DND-41 (cell line): Measurements from ENCODE around the gene GRIK2.

Experiments
- ATAC-seq: fragments of 200-7000 bp; cut with Tn5 transposase; 3 replicates; pipeline ENCODE4 v1.9.1; 2021; ENCODE audit warnings: low read depth; ENCODE audit not compliant: insufficient read depth
- DNase-seq: peaks from one replicate; pipeline ENCODE4 v3.0.0-alpha.2; 2020
- H2AFZ ChIP-seq: 2 replicates; pipeline ENCODE4 v1.6.0; 2012; ENCODE audit warnings: low read depth, low read length
- H3K27ac ChIP-seq: 2 replicates; pipeline ENCODE4 v1.5.1; 2012; ENCODE audit warnings: low read length, inconsistent platforms
- H3K27me3 ChIP-seq: fragments of 200-600 bp; sonication (generic); 2 replicates; pipeline ENCODE4 v1.6.0; 2012; ENCODE audit warnings: low read length, mild to moderate bottlenecking, inconsistent platforms; ENCODE audit not compliant: insufficient read depth, poor library complexity
- H3K36me3 ChIP-seq: 2 replicates; pipeline ENCODE4 v1.5.1; 2012; ENCODE audit warnings: low read length, inconsistent platforms; ENCODE audit not compliant: insufficient read depth
- H3K4me1 ChIP-seq: 2 replicates; pipeline ENCODE4 v1.5.1; 2012; ENCODE audit warnings: mild to moderate bottlenecking, low read length; ENCODE audit not compliant: insufficient read depth
- H3K4me2 ChIP-seq: 2 replicates; pipeline ENCODE4 v1.6.0; 2012; ENCODE audit warnings: mild to moderate bottlenecking, moderate library complexity, low read length, inconsistent platforms; ENCODE audit not compliant: insufficient read depth
- H3K4me3 ChIP-seq, 2 experiments: fragments of 200-600 bp in 1 of 2; shearing (Covaris generic) in 1 of 2; 2 replicates each; pipeline ENCODE4 v1.5.1; 2012 to 2016; ENCODE audit warnings: inconsistent platforms in 2 of 2, low read length in 2 of 2, mild to moderate bottlenecking in 2 of 2, low read depth in 1 of 2, moderate library complexity in 1 of 2
- H3K79me2 ChIP-seq: 2 replicates; pipeline ENCODE4 v1.6.0; 2012; ENCODE audit warnings: low read length, inconsistent platforms; ENCODE audit not compliant: insufficient read depth
- H3K9ac ChIP-seq: 2 replicates; pipeline ENCODE4 v1.6.0; 2012; ENCODE audit warnings: low read depth, mild to moderate bottlenecking, inconsistent platforms, low read length, moderate library complexity
- H3K9me3 ChIP-seq: 2 replicates; pipeline ENCODE4 v1.5.1; 2012; ENCODE audit warnings: low read length, moderate library complexity, mild to moderate bottlenecking, inconsistent platforms; ENCODE audit not compliant: insufficient read depth, severe bottlenecking
- H4K20me1 ChIP-seq: 2 replicates; pipeline ENCODE4 v1.6.0; 2012; ENCODE audit warnings: low read length; ENCODE audit not compliant: insufficient read depth
- CTCF ChIP-seq: IDR thresholded peaks from 2 replicates; pipeline ENCODE4 v1.5.1; 2012; ENCODE audit warnings: borderline replicate concordance, low read length, moderate library complexity, mild to moderate bottlenecking; ENCODE audit not compliant: poor library complexity, severe bottlenecking; ENCODE audit errors: extremely low read depth
- EZH2 ChIP-seq: IDR thresholded peaks from 3 replicates; pipeline ENCODE4 v1.6.1; 2012; ENCODE audit warnings: borderline replicate concordance, low read depth, mild to moderate bottlenecking, moderate library complexity, low read length, inconsistent platforms; ENCODE audit not compliant: severe bottlenecking

Gene GRIK2

GRCh38 chr6:101845621-101846020 is 452.1 kb downstream of the GRIK2 start:
- H2AFZ ChIP-seq, result no peak overlapping the region
- ATAC-seq (no peak), DNase-seq (no peak)
- H3K79me2 ChIP-seq, result no peaks in the 10 kb centered on the region
- H3K9me3 ChIP-seq, result no peaks in the 10 kb centered on the region
- no peak overlapping the region for H3K27ac ChIP-seq
- H3K36me3 ChIP-seq, result no peaks in the 10 kb centered on the region
- no peak overlapping the region for H3K9ac ChIP-seq
- H3K4me3 ChIP-seq, result no peak overlapping the region
- TF ChIP-seq CTCF, result no peak
- TF ChIP-seq EZH2, result no peak
- no peaks in the 10 kb centered on the region for H3K4me1 ChIP-seq
- H3K27me3 ChIP-seq, result no peaks in the 10 kb centered on the region
- H4K20me1 ChIP-seq, result no peaks in the 10 kb centered on the region
- H3K4me2 ChIP-seq, result no peak overlapping the region

- Histone ChIP-seq H3K4me1 (no peaks in the 10 kb centered on the region), H3K9ac (no peak overlapping the region), H3K4me3 (no peak overlapping the region), H3K36me3 (no peaks in the 10 kb centered on the region), H3K27ac (no peak overlapping the region), H3K4me2 (no peak overlapping the region), H4K20me1 (no peaks in the 10 kb centered on the region), H3K27me3 (no peaks in the 10 kb centered on the region), H2AFZ (no peak overlapping the region), H3K79me2 (no peaks in the 10 kb centered on the region), H3K9me3 (no peaks in the 10 kb centered on the region)
- ATAC-seq (no peak), DNase-seq (no peak)
- no peak for TF ChIP-seq EZH2
- no peak for TF ChIP-seq CTCF
Observed at GRCh38 chr6:101847690-101848089, 454.2 kb downstream of the GRIK2 start.

- no peaks in the 10 kb centered on the region for H3K4me1 ChIP-seq
- H3K27ac ChIP-seq, result no peak overlapping the region
- DNase-seq, result no peak
- H3K4me2 ChIP-seq, result no peak overlapping the region
- H3K9me3 ChIP-seq, result no peaks in the 10 kb centered on the region
- no peak for ATAC-seq
- H4K20me1 ChIP-seq, result no peaks in the 10 kb centered on the region
- no peaks in the 10 kb centered on the region for H3K79me2 ChIP-seq
- H3K27me3 ChIP-seq, result no peaks in the 10 kb centered on the region
- H3K9ac ChIP-seq, result no peak overlapping the region
- H3K4me3 ChIP-seq, result no peak overlapping the region
- no peaks in the 10 kb centered on the region for H3K36me3 ChIP-seq
- H2AFZ ChIP-seq, result no peak overlapping the region
- TF ChIP-seq EZH2 (no peak), CTCF (no peak)
Observed at GRCh38 chr6:101851911-101852310, 458.4 kb downstream of the GRIK2 start.
